ENCODE measurements around the gene TH.

GRCh38 chr11:2205981-2206690 lies 34.5 kb upstream of the TH start:
- TF ChIP-seq CTCF (IDR thresholded peaks at IDR 0.05) (no peak), EZH2 (IDR thresholded peaks at IDR 0.05) (no peak)

Measured in neural progenitor cell (in vitro differentiated cells).